Activated T-helper 1 cell treated with Interleukin-2 at 50 U/mL for 16 hours (primary cell): ENCODE data around the gene MOK.
"Not testable (repeated sequence)": the region's sequence is repeated elsewhere in the genome, so short reads cannot be mapped to it uniquely, and the experiment has no call there.

Experiments used
- DNase-seq: peaks from one replicate; pipeline ENCODE4 v3.0.0-alpha.2; 2020; ENCODE audit warnings: low read depth

The MOK gene

GRCh38 chr14:102246071-102246470 lies 58.9 kb downstream of the MOK start:
- DNase-seq: no peak

- not testable (repeated sequence) for DNase-seq
Measured at GRCh38 chr14:102243795-102244194, 61.2 kb downstream of the MOK start.

- no peak for DNase-seq
Measured at GRCh38 chr14:102241147-102241546, 63.8 kb downstream of the MOK start.

- DNase-seq: not testable (repeated sequence)
Measured at GRCh38 chr14:102240481-102240880, 64.5 kb downstream of the MOK start.

- DNase-seq: no peak
Measured at GRCh38 chr14:102239231-102239630, 65.7 kb downstream of the MOK start.

DNA sequence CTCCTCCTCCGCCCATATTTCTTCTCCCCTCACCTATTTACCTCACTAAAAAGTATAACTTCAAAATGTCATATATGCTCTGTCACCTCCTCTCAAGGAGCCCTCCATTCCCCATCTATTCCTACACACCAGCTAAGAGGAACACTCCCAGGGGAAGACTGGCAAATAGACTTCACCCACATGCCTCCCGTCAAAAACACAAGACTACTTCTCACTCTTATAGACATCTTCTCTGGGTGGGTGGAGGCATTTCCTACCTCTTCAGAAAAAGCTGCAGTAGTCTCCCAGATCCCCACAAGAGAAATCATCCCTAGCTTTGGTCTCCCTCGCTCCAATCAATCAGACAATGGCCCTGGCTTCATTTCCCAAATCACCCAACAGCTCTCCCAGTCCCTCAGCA lies 66.2 kb downstream of the MOK start:
- no peak for DNase-seq

- DNase-seq: no peak
Measured at GRCh38 chr14:102238131-102238530, 66.8 kb downstream of the MOK start.

DNA sequence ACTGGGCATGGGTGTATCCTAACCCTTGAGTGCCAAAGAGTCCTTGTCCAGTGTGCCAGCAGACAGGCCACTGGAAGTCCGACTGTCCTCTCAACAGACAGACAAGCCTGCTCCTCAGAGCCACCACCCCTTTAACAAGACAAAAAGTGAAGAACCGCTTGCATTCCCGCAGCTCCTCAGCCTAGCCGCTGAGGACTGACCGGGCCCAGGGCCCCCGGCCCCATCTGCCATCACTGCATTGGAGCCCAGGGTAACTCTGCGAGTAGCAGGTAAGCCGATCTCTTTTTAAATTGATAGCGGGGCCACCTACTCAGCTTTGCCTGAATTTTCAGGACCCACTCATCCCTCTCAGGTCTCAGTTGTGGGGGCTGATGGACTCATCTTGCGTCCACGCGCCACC lies 68.9 kb downstream of the MOK start:
- no peak for DNase-seq

- DNase-seq: peak; percentile 47
Measured at GRCh38 chr14:102235275-102235897, 69.6 kb downstream of the MOK start.

DNA sequence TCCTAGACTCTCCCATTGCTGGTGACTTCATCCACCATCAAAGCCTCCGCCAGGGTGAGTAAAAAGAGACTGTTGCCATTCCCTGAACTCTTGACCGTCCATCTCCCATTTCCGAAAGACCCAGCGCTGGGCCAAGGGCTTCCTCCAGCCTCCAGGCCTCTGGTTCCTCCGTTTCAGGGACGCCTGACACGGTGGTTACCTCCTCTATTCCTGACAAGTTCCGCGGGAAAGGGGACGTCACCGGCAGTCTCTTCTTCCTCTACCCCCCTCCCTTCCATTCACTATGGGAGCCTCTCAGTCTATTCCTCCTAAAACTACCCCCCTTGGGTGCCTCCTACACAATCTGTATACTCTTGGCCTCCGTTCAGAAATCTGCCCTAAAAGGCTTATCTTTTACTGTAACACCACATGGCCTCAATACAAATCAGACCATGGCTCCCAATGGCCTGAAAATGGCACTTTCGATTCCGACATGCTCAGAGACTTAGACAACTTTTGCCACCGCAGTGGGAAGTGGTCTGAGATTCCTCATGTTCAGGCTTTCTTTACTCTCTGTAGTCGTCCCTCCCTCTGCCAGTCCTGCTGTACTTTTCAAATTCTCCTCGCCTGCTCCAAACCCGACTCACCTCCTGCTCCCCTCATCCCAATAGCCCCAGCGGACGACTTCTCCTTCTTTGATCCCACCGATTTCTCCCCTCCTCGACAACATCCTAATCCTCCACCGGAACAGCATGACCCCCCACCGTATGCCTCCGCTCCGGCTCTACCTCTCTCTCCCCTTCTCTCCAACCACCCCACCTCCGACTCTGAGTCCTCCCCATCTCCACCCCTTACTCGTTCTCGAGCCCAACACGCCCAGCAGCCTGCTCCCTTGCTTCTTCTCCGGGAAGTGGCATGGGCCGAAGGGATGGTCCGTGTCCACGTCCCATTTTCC lies 70.4 kb downstream of the MOK start:
- DNase-seq: no peak

GRCh38 chr14:102233081-102233480 lies 71.9 kb downstream of the MOK start:
- DNase-seq: no peak

DNA sequence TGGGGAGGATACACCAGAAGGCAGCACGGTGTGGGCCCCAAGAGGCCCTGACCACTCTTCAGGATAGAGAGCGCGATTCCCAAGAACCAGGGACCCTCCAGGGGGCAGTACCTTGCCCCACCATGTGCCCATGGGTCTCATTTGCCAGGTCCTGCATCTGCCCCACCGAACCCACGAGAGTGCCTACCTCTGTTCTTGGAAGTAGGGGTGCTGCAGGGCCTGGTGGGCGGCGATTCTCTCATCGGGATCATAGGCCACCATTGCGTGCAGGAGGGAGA lies 72.7 kb downstream of the MOK start:
- no peak for DNase-seq

DNA sequence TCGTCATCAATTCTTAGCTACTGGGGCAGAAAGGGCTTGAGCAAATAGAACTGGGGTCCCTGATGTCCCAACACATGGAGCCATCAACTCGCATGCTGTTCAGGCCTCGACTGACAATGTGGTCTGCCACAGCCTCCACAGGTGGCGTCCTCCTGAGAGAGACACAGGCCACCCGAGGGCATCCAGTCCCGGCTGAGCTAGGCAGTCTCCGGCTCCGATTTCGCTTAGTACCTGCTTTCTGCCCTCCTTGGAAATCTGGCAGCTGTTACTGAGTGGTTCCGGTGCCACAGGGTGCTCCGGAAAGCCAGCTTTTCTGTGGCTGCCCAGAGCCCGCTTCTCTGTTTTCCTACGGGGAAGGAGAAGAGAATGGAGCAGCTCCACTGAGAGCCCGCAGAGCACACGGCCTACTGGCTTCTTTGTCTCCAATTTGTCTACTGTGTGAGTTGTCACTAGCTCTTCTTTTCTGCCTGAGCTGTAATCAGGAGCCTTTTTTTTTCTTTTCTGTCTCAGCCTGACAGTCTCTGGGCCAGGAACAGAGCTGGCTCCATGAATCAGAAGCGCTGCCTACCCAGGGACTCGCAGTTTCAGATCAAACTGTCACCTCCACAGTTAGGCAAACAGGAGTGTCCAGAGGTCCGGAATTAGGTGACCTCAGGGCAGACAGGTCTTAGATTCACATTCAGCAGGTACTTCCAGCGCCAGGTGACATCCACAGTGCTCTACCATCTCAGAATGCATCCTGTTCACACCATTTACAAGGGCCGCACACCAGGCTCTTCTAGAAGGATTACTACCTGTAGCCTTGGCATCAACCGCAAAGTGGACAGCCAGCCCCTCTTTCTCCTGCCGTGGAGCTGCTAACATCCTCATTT lies 73.3 kb downstream of the MOK start:
- DNase-seq: no peak

- DNase-seq: no peak
Measured at GRCh38 chr14:102230481-102231210, 74.3 kb downstream of the MOK start.

DNA sequence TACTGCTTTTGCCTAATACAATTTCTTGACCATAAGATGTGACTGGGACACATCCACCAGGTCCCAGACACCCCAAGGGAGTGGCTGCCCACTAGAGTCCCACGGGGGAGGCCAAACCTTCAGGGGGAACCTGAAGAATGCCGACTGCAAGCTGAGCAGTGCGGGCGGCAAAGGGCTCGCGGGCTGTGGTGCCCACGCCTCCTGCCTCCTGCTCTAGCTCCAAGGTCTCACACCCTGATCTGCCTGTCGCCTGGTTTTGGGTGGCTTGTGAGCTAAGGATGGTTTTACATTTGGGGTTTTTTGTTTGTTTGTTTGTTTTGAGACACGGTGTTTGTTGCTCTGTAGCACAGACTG lies 75.2 kb downstream of the MOK start:
- DNase-seq: no peak

DNA sequence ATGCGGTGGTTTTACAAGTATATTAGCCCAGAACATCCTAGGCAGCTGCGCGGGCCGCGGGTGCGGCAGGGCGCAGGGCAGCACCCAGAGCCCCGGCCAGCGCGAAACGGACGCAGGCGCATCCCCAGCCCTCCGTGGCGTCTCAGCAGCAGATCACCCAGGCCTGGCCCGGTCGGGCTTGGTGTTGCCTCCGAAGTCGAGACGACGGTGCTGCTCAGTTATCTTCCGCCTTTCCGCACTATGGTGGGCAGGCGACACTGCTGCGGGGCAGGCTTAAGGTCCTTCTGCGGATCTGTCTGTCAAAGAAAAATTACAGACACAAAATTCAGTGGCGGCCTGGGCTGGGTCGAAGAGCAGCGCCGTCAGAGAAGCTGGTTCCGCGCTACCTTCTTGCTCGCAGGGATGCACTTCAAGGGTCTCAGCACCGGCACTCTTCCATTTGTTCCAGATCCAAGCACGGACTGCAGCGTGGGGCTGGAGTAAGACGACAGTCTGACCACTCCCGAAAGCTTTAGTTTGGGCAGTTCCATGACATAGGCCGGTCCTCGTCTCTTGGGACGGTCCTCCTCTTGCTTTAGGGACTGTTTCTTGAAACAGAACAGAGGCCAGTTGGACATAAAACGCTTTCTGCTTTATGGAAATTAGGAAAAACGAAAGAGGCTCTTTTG lies 75.8 kb downstream of the MOK start:
- no peak for DNase-seq

- no peak for DNase-seq
Measured at GRCh38 chr14:102227184-102227964, 77.6 kb downstream of the MOK start.

DNA sequence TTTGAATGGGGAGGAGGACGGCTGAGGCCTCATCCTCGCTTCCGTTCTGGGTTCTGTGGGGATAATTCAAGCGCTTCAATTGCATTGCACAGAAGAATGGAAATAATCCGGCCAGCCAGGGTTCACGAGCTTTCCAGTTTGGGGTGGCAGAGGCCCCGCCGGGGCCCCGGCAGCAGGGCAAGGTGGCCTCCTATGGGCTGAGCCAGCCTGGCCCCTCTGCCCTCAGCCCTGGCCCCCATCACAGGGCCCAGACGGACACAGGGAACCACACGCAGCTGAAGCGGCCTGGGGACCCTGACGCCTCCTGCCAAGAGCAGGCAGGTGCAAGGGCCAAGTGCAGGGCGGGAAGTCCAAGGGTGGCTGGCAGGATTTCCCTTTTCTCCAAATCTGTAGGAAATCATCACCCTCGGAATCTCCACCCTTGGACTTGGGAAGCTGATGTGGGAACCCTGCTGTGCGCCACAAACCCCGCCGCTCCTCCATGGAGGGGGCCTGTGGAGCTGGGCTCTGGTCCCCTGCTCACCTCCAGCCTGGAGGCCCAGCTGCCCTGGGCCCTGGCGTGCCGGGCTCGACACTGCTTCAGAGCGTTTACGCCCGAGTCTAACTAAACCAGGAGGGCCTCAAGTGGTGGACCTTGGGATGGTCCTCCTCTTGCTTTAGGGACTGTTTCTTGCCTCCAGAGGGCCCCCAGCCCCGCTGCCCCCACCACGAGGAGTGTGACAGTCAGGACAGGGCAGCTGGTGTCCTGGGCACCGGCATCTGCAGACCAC lies 78.4 kb downstream of the MOK start:
- no peak for DNase-seq

GRCh38 chr14:102225936-102226335 lies 79.0 kb downstream of the MOK start:
- DNase-seq: no peak

DNA sequence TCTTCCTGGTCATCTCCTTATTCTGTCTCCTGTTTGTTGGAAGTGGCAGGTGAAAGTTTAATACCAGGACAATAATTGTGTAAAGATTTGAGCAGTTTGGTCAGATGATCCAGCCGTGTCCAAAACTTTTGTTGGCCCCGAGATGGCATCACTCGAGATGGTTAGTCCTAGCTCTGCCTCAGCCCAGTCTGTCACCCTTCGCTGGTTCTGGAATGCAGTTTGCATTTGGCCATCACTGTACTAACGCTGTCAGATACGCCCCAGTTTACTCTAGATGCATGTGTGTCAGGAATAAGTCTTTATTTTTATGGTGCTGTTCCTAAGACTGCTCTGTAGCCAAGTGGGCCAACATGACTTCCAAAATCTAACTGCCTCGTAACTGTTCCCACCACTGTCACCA lies 79.6 kb downstream of the MOK start:
- no peak for DNase-seq
